Mucosa of descending colon (tissue), 3 donors: ENCODE data around the gene ATXN3. TPM values are rescaled to one million over a fixed set of nuclear protein-coding genes. Genes with fewer than 3 reads are reported as not detected.

ENCODE experiments used
- ATAC-seq: fragments of 200-7000 bp; cut with Tn5 transposase; one replicate; pipeline ENCODE4 v1.9.1; 2020; ENCODE audit warnings: mild to moderate bottlenecking, moderate library complexity
- DNase-seq, 3 donors: peaks; one replicate each; pipeline ENCODE4 v3.0.0-alpha.2; 2020
- H3K36me3 ChIP-seq: fragments of 200-600 bp; one replicate; pipeline ENCODE4 v1.8.0; 2021; ENCODE audit warnings: low read depth, mild to moderate bottlenecking
- H3K4me1 ChIP-seq: fragments of 200-600 bp; one replicate; pipeline ENCODE4 v1.8.0; 2021; ENCODE audit warnings: low read depth, mild to moderate bottlenecking
- H3K4me3 ChIP-seq: fragments of 200-600 bp; one replicate; pipeline ENCODE4 v1.8.0; 2021; ENCODE audit warnings: mild to moderate bottlenecking
- H3K9me3 ChIP-seq: fragments of 200-600 bp; one replicate; pipeline ENCODE4 v1.8.0; 2021; ENCODE audit warnings: mild to moderate bottlenecking
- CTCF ChIP-seq: fragments of 200-600 bp; IDR thresholded peaks from one replicate; pipeline ENCODE4 v1.8.0; 2022; ENCODE audit warnings: antibody characterized with exemption, mild to moderate bottlenecking
- intact Hi-C, 2 donors: fragments of 100-400 bp; cut with DNase I in 1 of 2; cut with micrococcal nuclease in 1 of 2; formaldehyde crosslinking; loops; one replicate each; pipeline versions ENCODE4 v1.11.0 to v1.11.1; 2022; cut with DNase I, micrococcal nuclease
- total RNA-seq, 3 donors: library from RNA; stranded (reverse); fragmentation: NEBNext Ultra II Directional in 2 of 3; extraction: Animal tissue kit (Norgen Biotek cat#: 25700) in 2 of 3; gene quantifications; one replicate each; pipeline versions ENCODE4 v1.2.1 to v1.2.4, GENCODE V29; 2021 to 2023
- donor health status: DM: no; HTN: no; CAD: no; lungs with moderate emphysema.
- donor health status: DM: no; HTN: no; CAD: no.
- donor health status: DM: no; HTN: yes; CAD: no.

The ATXN3 gene
- total RNA-seq, 3 donors from 2014 or later, result 23.4 to 53.0 (median 29.2) TPM

DNA sequence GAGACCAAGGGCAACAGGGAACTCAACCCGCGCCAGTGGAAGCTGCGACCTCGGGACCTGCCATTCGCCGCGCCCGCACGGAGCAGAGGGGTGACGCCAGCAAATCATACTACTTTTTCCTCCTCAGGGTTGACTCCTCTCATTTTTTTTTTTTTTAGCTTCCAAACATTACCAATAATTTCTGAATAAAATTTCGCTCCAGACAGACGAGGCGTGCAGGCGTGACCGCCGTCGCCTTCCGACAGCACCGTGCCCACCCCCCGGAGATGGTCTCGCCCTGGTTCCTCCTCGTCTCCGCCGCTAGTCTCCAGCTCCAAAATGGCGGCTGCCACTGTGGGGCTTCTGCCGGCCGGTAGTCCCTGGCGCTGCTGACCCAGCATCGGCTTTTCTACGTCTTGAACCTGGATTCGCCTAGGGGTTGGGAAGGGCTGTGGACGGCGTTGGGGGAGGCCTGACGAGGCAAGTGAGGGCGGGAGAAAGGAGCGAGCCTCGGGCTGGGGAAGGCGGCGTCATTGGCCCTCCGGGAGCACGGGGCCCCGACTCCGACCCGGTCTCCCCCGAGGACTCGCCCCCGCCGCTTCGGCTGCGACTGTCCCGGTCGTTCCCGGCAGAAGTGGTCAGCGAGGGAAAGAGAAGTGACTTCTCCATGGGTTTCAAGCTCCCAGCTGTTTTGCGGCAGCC lies 15.4 kb upstream of the ATXN3 start, which contains the start of the genes CPSF2 and NDUFB1:
Gene CPSF2 (plus strand): TSS at position 300 of the 681 bp plus-strand sequence. CDS start 9,016 bp downstream, outside the sequence.
Gene NDUFB1 (minus strand): TSS at position 37 of the 681 bp plus-strand sequence. CDS start 4,069 bp downstream, outside the sequence.
- intact Hi-C loops, result no loop called here
- ATAC-seq (peak; percentile 95), DNase-seq (peak; percentile 89 to 90 (median 90))
- TF ChIP-seq CTCF, result no peak
- Histone ChIP-seq H3K4me1 (peaks cover 19% of the 10 kb centered on the region), H3K9me3 (no peaks in the 10 kb centered on the region), H3K36me3 (no peaks in the 10 kb centered on the region), H3K4me3 (peak within 1 kb of the TSS; percentile 94)

- peak; percentile 55 for ATAC-seq
Observed at GRCh38 chr14:92121207-92121669, 14.9 kb upstream of the ATXN3 start.

GRCh38 chr14:92109490-92109889 lies 3.1 kb upstream of the ATXN3 start:
- no peak for ATAC-seq
- no peak for TF ChIP-seq CTCF
- Histone ChIP-seq H3K36me3 (no peaks in the 10 kb centered on the region), H3K9me3 (no peaks in the 10 kb centered on the region), H3K4me1 (peaks cover 5% of the 10 kb centered on the region), H3K4me3 (no peak overlapping the region)
- no peak for DNase-seq
- intact Hi-C loops, result no loop called here

More at GRCh38 chr14:92121207-92121669, 14.9 kb upstream of the ATXN3 start:
- TF ChIP-seq CTCF, result no peak
- Histone ChIP-seq H3K4me3 (peak overlapping the region; percentile 94), H3K36me3 (no peaks in the 10 kb centered on the region), H3K9me3 (no peaks in the 10 kb centered on the region), H3K4me1 (peaks cover 19% of the 10 kb centered on the region)
- intact Hi-C loops, result no loop called here
- peak in 2 of 3 donors; percentile 54 to 62 for DNase-seq

DNA sequence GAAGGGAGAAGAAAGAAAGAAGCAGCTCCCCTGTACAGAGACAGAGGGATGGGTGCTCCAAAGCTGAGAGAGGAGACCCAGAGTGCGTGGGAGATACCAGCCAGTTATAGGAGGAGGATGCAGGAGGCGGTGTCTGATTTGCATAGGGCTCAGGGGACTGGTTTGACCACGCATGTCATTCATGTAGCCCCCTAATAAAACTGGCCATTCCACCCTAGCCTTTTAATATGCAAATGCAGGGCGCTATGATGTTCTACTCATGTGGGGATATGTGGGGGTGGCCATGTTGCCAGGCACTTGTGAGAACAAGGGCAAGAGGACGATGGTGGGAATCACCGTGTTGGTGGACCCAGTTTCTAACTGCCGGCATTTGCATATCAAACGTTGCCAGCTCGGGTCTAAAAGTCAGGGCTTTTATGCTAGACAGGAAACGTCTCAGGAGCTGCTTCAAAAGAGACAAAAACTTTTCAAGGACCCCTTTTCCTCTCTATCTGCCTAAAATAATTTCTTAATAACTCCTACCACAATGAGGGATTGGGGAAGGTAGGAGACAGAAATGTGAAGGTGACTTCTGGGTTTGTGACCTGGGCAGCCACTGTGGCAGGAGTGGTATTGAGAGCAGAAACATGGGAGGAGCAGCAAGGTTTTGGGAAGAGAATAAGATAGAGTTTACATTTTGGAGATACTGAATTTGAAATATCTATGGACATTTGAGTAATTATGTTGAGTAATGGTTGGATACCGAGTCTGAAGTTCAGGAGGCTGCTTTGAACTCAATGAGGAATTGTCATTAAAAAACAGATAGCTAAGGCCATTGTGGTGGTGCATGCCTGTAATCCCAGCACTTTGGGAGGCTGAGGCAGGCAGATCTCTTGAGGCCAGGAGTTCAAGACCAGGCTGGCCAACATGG lies 2.2 kb upstream of the ATXN3 start:
- DNase-seq, result no peak
- intact Hi-C loops, result no loop called here
- peaks cover 11% of the 10 kb centered on the region for H3K4me1 ChIP-seq
- H3K4me3 ChIP-seq, result no peak overlapping the region
- no peak for ATAC-seq
- no peaks in the 10 kb centered on the region for H3K9me3 ChIP-seq
- TF ChIP-seq CTCF, result no peak
- H3K36me3 ChIP-seq, result no peaks in the 10 kb centered on the region

DNA sequence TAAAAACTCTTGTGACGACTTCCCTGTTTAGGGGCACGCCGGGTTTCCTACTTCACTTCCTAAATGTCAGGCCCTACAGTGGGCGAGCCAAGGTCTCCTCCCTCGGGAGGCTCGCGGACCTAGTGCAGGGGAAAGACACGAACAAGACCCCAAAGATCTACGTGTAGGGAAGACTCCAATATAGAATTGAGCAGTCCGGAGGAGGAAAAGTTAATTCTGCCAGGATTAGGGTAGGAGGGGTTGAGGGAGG lies 564 bp downstream of the ATXN3 start:
- peak; percentile 56 to 67 (median 66) for DNase-seq
- ATAC-seq, result peak; percentile 37
- no peak for TF ChIP-seq CTCF
- H3K36me3 ChIP-seq, result no peaks in the 10 kb centered on the region
- no peaks in the 10 kb centered on the region for H3K9me3 ChIP-seq
- H3K4me1 ChIP-seq, result peaks cover 21% of the 10 kb centered on the region
- peak overlapping the region; percentile 60 for H3K4me3 ChIP-seq
- intact Hi-C loops, result no loop called here
